Vagina (tissue), 2 donors: ENCODE data around the gene RAP1A.

ENCODE experiments used
- CTCF ChIP-seq, 3 experiments: fragments of 450-650 bp in 2 of 3; fragments of 200-600 bp in 1 of 3; sonication (generic) in 1 of 3; IDR thresholded peaks; one replicate each; pipeline ENCODE4 v1.5.1; 2017 to 2019; ENCODE audit warnings: antibody characterized with exemption in 3 of 3, mild to moderate bottlenecking in 2 of 3, moderate library complexity in 2 of 3
- POLR2A ChIP-seq, 2 donors: fragments of 450-650 bp; IDR thresholded peaks; one replicate each; pipeline ENCODE4 v1.6.1; 2017; ENCODE audit warnings: antibody characterized with exemption in 2 of 2, mild to moderate bottlenecking in 2 of 2, moderate library complexity in 2 of 2

GRCh38 chr1:111604931-111605330 lies 14.7 kb upstream of the RAP1A start:
- TF ChIP-seq CTCF (IDR thresholded peaks at IDR 0.05) (no peak), POLR2A (IDR thresholded peaks at IDR 0.05) (no peak)
